ENCODE data around the gene EIF4E2.

GRCh38 chr2:232551250-232551638 lies 755 bp downstream of the EIF4E2 start:
- no peak for TF ChIP-seq CTCF (IDR thresholded peaks at IDR 0.05)
- TF ChIP-seq POLR2A (IDR thresholded peaks at IDR 0.05) = no peak
